Suprapubic skin (tissue), 4 donors: ENCODE data around the gene AQR. TPM values are rescaled to one million over a fixed set of nuclear protein-coding genes. Genes with fewer than 3 reads are reported as not detected.
"Not testable (repeated sequence)": the region's sequence is repeated elsewhere in the genome, so short reads cannot be mapped to it uniquely, and the experiment has no call there.

Experiments used
- DNase-seq, 2 donors: peaks; one replicate each; pipeline ENCODE4 v3.0.0-alpha.2; 2019; ENCODE audit warnings: low spot score in 2 of 2
- H3K27ac ChIP-seq: fragments of 200-600 bp; sonication (generic); one replicate; pipeline ENCODE4 v1.5.1; 2019
- H3K27me3 ChIP-seq: fragments of 200-600 bp; sonication (generic); one replicate; pipeline ENCODE4 v1.5.1; 2019
- H3K36me3 ChIP-seq: fragments of 200-600 bp; sonication (generic); one replicate; pipeline ENCODE4 v1.5.1; 2019
- H3K4me1 ChIP-seq: fragments of 200-600 bp; sonication (generic); one replicate; pipeline ENCODE4 v1.5.1; 2019
- H3K4me3 ChIP-seq: fragments of 200-600 bp; sonication (generic); one replicate; pipeline ENCODE4 v1.5.1; 2019; ENCODE audit warnings: mild to moderate bottlenecking
- H3K9me3 ChIP-seq: fragments of 200-600 bp; sonication (generic); one replicate; pipeline ENCODE4 v1.5.1; 2019
- CTCF ChIP-seq, 2 donors: fragments of 200-600 bp in 1 of 2; fragments of 450-650 bp in 1 of 2; sonication (generic) in 1 of 2; IDR thresholded peaks; one replicate each; pipeline ENCODE4 v1.5.1; 2016 to 2019; ENCODE audit warnings: antibody characterized with exemption in 2 of 2, mild to moderate bottlenecking in 1 of 2, moderate library complexity in 1 of 2
- EP300 ChIP-seq: sonication (generic); formaldehyde crosslinking; IDR thresholded peaks from one replicate; pipeline ENCODE4 v1.6.1; 2017; ENCODE audit warnings: antibody characterized with exemption
- POLR2A ChIP-seq, 2 donors: fragments of 450-650 bp; IDR thresholded peaks; one replicate each; pipeline ENCODE4 v1.6.1; 2017; ENCODE audit warnings: antibody characterized with exemption in 2 of 2, mild to moderate bottlenecking in 2 of 2, moderate library complexity in 2 of 2
- POLR2AphosphoS5 ChIP-seq, 3 donors: sonication (generic); formaldehyde crosslinking; IDR thresholded peaks; one replicate each; pipeline ENCODE4 v1.6.1; 2017; ENCODE audit warnings: antibody characterized with exemption in 3 of 3
- WGBS: methylation state at CpG from one replicate; pipeline ENCODE4 v1.1.5; 2018; 5-methylcytosine and 5-hydroxymethylcytosine counted together
- total RNA-seq, 4 donors: library from RNA; depleted of rRNA; stranded (reverse); fragments of >200 nt; gene quantifications; one replicate each; pipeline ENCODE4 v1.1.0, GENCODE V29; 2016

The AQR gene
- total RNA-seq, 4 donors from 2014 or later = 21.8 to 41.1 (median 25.7) TPM

GRCh38 chr15:34942363-34942762 lies 27.2 kb downstream of the AQR start:
- no peaks in the 10 kb centered on the region for H3K9me3 ChIP-seq
- H3K36me3 ChIP-seq = peaks cover 64% of the 10 kb centered on the region
- no peak overlapping the region for H3K27ac ChIP-seq
- no peak for DNase-seq
- no peaks in the 10 kb centered on the region for H3K4me1 ChIP-seq
- WGBS = 84% methylated on average over 6 of the region's 6 CpGs
- TF ChIP-seq EP300 (no peak), CTCF (IDR thresholded peaks at IDR 0.05) (no peak), POLR2A (IDR thresholded peaks at IDR 0.05) (no peak), POLR2AphosphoS5 (IDR thresholded peaks at IDR 0.05) (no peak)
- H3K4me3 ChIP-seq = no peak overlapping the region
- H3K27me3 ChIP-seq = no peaks in the 10 kb centered on the region

DNA sequence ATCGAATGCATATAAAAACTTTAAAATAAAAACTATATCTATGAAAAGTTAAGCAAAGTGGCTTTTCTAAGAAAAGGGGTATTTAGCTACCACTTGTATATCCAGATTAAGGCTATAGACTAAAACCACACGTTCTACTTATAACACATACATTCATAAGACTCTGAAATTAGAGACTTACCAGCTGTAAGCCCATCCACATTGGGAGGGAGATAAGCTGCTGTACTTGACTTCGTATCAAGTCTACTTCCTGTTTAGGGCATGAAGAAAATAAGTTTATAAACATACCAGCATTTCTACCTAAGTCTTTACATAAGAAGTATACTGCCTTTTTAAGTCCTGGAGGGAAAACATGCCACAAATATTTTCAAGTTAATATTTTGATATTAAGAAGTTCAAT lies 27.7 kb downstream of the AQR start:
- TF ChIP-seq EP300 (no peak), CTCF (IDR thresholded peaks at IDR 0.05) (no peak), POLR2A (IDR thresholded peaks at IDR 0.05) (no peak), POLR2AphosphoS5 (IDR thresholded peaks at IDR 0.05) (no peak)
- Histone ChIP-seq H3K27me3 (no peaks in the 10 kb centered on the region), H3K36me3 (peaks cover 69% of the 10 kb centered on the region), H3K4me3 (no peak overlapping the region), H3K4me1 (no peaks in the 10 kb centered on the region), H3K27ac (no peak overlapping the region), H3K9me3 (no peaks in the 10 kb centered on the region)
- WGBS = 78% methylated on average over 3 of the region's 3 CpGs
- DNase-seq = no peak

- H3K9me3 ChIP-seq = no peaks in the 10 kb centered on the region
- H3K27me3 ChIP-seq = no peaks in the 10 kb centered on the region
- no peak for DNase-seq
- H3K27ac ChIP-seq = no peak overlapping the region
- no peak for TF ChIP-seq CTCF (IDR thresholded peaks at IDR 0.05)
- no peak for TF ChIP-seq EP300
- TF ChIP-seq POLR2A (IDR thresholded peaks at IDR 0.05) = no peak
- TF ChIP-seq POLR2AphosphoS5 (IDR thresholded peaks at IDR 0.05) = no peak
- H3K4me3 ChIP-seq = no peak overlapping the region
- peaks cover 70% of the 10 kb centered on the region for H3K36me3 ChIP-seq
- 95% methylated on average over 2 of the region's 2 CpGs for WGBS
- H3K4me1 ChIP-seq = no peaks in the 10 kb centered on the region
These were observed 28.3 kb downstream of the AQR start for GRCh38 chr15:34941185-34941698.

DNA sequence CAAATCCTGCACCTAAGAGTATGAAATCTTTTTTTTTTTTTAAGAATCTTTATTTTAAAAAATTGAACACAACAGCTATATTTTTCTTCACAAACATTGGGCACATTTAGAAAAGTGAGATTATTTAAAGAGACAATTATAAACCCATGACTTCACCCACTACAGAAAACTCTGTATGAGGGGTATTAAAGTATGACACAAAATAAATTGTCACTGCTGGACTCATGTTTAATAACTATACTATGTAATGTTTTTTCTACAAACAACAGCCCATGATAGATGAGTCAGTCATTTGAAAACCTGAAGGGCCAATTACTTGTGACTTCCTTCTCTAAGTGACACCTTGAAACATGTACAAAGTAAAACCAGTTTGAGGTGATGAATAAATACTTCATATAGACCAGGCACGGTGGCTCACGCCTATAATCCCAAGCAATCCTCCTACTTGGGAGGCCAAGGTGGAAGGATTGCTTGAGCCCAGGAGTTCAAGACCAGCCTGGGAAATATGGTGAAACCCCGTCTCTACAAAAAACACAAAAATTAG lies 36.0 kb downstream of the AQR start:
- no peak overlapping the region for H3K27ac ChIP-seq
- H3K9me3 ChIP-seq = no peaks in the 10 kb centered on the region
- no peak overlapping the region for H3K4me3 ChIP-seq
- 93% methylated on average over 3 of the region's 3 CpGs for WGBS
- no peak for DNase-seq
- H3K36me3 ChIP-seq = peaks cover 90% of the 10 kb centered on the region
- no peaks in the 10 kb centered on the region for H3K4me1 ChIP-seq
- TF ChIP-seq EP300 (no peak), POLR2AphosphoS5 (IDR thresholded peaks at IDR 0.05) (no peak), CTCF (IDR thresholded peaks at IDR 0.05) (no peak), POLR2A (IDR thresholded peaks at IDR 0.05) (no peak)
- no peaks in the 10 kb centered on the region for H3K27me3 ChIP-seq

GRCh38 chr15:34928349-34928748 lies 41.2 kb downstream of the AQR start:
- not testable (repeated sequence) for H3K27ac ChIP-seq, H3K9me3 ChIP-seq, DNase-seq, H3K4me1 ChIP-seq, H3K27me3 ChIP-seq, H3K4me3 ChIP-seq
- WGBS = 96% methylated on average over 6 of the region's 6 CpGs
- H3K36me3 ChIP-seq = peaks cover 66% of the 10 kb centered on the region

DNA sequence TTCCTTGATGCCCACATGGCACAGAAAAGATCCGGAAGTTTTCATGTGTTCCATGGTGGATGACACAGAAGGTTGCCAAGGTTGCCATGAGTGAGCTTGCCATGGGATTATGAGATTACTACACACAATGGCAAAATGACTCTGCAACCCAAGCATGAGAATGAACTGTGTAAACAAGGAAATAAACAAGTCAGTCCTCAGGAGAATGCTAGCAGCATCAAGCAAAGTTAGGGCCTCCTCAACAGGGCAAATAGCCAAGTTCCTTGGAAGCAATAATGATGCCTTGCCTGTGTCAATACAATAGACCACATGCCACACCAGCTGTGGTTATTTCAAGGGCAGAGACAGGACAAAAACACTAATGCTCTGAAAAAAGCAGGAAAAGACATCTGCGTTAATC lies 41.8 kb downstream of the AQR start:
- Histone ChIP-seq H3K36me3 (peaks cover 62% of the 10 kb centered on the region), H3K27ac (no peak overlapping the region), H3K4me3 (no peak overlapping the region), H3K9me3 (no peaks in the 10 kb centered on the region), H3K27me3 (no peaks in the 10 kb centered on the region), H3K4me1 (no peaks in the 10 kb centered on the region)
- 85% methylated on average over 2 of the region's 2 CpGs for WGBS
- TF ChIP-seq CTCF (IDR thresholded peaks at IDR 0.05) = no peak
- TF ChIP-seq EP300 = no peak
- no peak for TF ChIP-seq POLR2A (IDR thresholded peaks at IDR 0.05)
- no peak for TF ChIP-seq POLR2AphosphoS5 (IDR thresholded peaks at IDR 0.05)
- DNase-seq = no peak
